Testis (tissue), 2 donors: ENCODE data around the gene KLC1.

Experiments used
- CTCF ChIP-seq, 3 experiments: fragments of 450-650 bp in 2 of 3; fragments of 200-600 bp in 1 of 3; sonication (generic) in 1 of 3; IDR thresholded peaks; one replicate each; pipeline ENCODE4 v1.5.1; 2016 to 2019; ENCODE audit warnings: antibody characterized with exemption in 3 of 3, mild to moderate bottlenecking in 2 of 3, moderate library complexity in 1 of 3
- POLR2A ChIP-seq: fragments of 450-650 bp; IDR thresholded peaks from one replicate; pipeline ENCODE4 v1.6.1; 2017; ENCODE audit warnings: antibody characterized with exemption, mild to moderate bottlenecking, moderate library complexity

GRCh38 chr14:103646189-103646588, 17.2 kb downstream of the KLC1 start:
- no peak for TF ChIP-seq CTCF (IDR thresholded peaks at IDR 0.05)
- TF ChIP-seq POLR2A: no peak
